Endothelial cell (in vitro differentiated cells): ENCODE results near the gene MTPN. TPM values are rescaled to one million over a fixed set of nuclear protein-coding genes. Genes with fewer than 3 reads are reported as not detected.

Experiments used
- total RNA-seq: library from RNA; stranded (reverse); fragmentation: NEBNext Ultra II Directional; extraction: Animal tissue kit (Norgen Biotek cat#: 25700); gene quantifications from one replicate; pipeline ENCODE4 v1.2.1, GENCODE V29; 2021; ENCODE audit not compliant: unreplicated experiment

MTPN gene
- total RNA-seq, 1 donor from 2014 or later: 183 TPM

Other genes with a start within 250 kb of the MTPN start
- gene SLC13A4, start 249.2 kb downstream of the MTPN start, total RNA-seq: not detected
- gene FAM180A, start 228.5 kb downstream of the MTPN start, total RNA-seq: not detected